ENCODE measurements around the gene PIGU. TPM values are rescaled to one million over a fixed set of nuclear protein-coding genes. Genes with fewer than 3 reads are reported as not detected.

Gene PIGU
- polyA plus RNA-seq, 3 donors: 5.8 to 11.3 (median 10.9) TPM

- H3K79me2 ChIP-seq (ENCODE audit: insufficient read depth, low read length): no peaks in the 10 kb centered on the region
- H3K27me3 Mint-ChIP-seq (ENCODE audit: low read depth in 3 of 3): no peaks in the 10 kb centered on the region
- H3K27me3 ChIP-seq (ENCODE audit: control insufficient read depth in 2 of 2, insufficient read depth in 2 of 2, low read length in 2 of 2): no peaks in the 10 kb centered on the region
- no peak overlapping the region for H3K4me3 Mint-ChIP-seq
- H3K4me1 ChIP-seq (ENCODE audit: control insufficient read depth in 1 of 2, insufficient read depth in 2 of 2, low read length in 2 of 2): peaks cover 10 to 12% of the 10 kb centered on the region in 2 donors
- DNase-seq: no peak
- intact Hi-C loops (cut with micrococcal nuclease): no loop called here
- no peak overlapping the region for H3K9ac ChIP-seq (ENCODE audit: insufficient read depth, low read length, poor library complexity, severe bottlenecking)
- peaks cover 19% of the 10 kb centered on the region for H3K4me1 Mint-ChIP-seq
- H3K27ac Mint-ChIP-seq: peak overlapping the region in 2 of 7 donors; percentile 15 to 26
- no peaks in the 10 kb centered on the region for H3K9me3 ChIP-seq (replicated peaks in 1 of 2; ENCODE audit: control insufficient read depth in 1 of 2, insufficient read depth in 1 of 2, low read length in 2 of 2)
- TF ChIP-seq, protein P1, sequence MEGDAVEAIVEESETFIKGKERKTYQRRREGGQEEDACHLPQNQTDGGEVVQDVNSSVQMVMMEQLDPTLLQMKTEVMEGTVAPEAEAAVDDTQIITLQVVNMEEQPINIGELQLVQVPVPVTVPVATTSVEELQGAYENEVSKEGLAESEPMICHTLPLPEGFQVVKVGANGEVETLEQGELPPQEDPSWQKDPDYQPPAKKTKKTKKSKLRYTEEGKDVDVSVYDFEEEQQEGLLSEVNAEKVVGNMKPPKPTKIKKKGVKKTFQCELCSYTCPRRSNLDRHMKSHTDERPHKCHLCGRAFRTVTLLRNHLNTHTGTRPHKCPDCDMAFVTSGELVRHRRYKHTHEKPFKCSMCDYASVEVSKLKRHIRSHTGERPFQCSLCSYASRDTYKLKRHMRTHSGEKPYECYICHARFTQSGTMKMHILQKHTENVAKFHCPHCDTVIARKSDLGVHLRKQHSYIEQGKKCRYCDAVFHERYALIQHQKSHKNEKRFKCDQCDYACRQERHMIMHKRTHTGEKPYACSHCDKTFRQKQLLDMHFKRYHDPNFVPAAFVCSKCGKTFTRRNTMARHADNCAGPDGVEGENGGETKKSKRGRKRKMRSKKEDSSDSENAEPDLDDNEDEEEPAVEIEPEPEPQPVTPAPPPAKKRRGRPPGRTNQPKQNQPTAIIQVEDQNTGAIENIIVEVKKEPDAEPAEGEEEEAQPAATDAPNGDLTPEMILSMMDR (IDR thresholded peaks at IDR 0.05): no peak
- no peak overlapping the region for H3K4me2 ChIP-seq (replicated peaks; ENCODE audit: extremely low read depth, low read length, poor library complexity, severe bottlenecking)
- no peak overlapping the region for H3K27ac ChIP-seq (ENCODE audit: low read depth in 1 of 2, low read length in 2 of 2)
- no peaks in the 10 kb centered on the region for H4K20me1 ChIP-seq (ENCODE audit: insufficient read depth, low read length)
- no peaks in the 10 kb centered on the region for H3K9me3 Mint-ChIP-seq
- H3K4me3 ChIP-seq (replicated peaks in 1 of 3; ENCODE audit: low read depth in 2 of 3, low read length in 3 of 3): no peak overlapping the region
- no peak overlapping the region for H2AFZ ChIP-seq (ENCODE audit: insufficient read depth, low read depth, low read length, poor library complexity, severe bottlenecking)
- H3K36me3 Mint-ChIP-seq: peaks cover 24 to 26% of the 10 kb centered on the region in 2 donors
- H3K36me3 ChIP-seq (replicated peaks in 1 of 2; ENCODE audit: control insufficient read depth in 1 of 2, insufficient read depth in 2 of 2, low read length in 2 of 2): peaks cover 9 to 24% of the 10 kb centered on the region in 2 donors
- 95% methylated on average over 4 of the region's 5 CpGs for WGBS (ENCODE audit: insufficient coverage)
Measured at GRCh38 chr20:34574426-34574825, 102.5 kb downstream of the PIGU start.

DNA sequence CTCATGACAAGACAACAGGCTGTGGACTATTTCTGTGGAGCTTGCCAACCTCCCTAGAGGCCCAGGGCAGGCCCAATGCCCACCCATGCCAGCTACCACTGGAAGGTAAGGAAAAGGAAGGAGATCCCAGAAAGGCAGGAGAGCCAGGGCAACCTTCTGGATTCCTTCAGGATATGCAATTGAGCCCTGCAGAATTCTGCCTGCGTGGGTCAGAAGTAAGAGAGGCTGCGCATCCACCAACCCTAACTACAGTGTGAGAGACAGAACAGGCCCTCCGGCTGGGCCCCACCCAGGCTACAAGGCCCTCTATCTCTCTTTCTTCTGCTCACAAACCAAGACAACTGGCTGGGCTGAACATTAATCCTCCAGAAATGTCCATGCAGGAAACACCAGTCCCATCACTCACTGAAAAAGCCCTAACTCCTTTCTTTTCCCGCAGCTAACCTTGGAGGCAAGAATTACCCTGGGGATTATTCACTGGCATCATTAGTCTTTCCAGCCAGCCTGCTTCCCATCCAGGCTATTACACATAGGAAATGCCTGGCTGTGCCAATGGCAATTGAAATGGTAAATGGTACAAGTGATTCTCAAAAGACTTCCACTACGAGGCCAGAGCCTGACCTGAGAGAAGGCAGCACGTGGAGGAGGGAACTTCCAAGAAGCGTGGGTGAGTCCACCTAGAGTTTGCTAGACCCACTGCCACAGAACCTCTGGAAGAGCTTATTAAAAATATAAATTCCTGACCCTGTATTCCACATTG is 103.2 kb downstream of the PIGU start:
- no peaks in the 10 kb centered on the region for H3K79me2 ChIP-seq (ENCODE audit: insufficient read depth, low read length)
- H3K4me3 ChIP-seq (replicated peaks in 1 of 3; ENCODE audit: low read depth in 2 of 3, low read length in 3 of 3): no peak overlapping the region
- WGBS (ENCODE audit: insufficient coverage): 100% methylated on average over 3 of the region's 7 CpGs
- no peak overlapping the region for H3K27ac ChIP-seq (ENCODE audit: low read depth in 1 of 2, low read length in 2 of 2)
- no peaks in the 10 kb centered on the region for H3K9me3 ChIP-seq (replicated peaks in 1 of 2; ENCODE audit: control insufficient read depth in 1 of 2, insufficient read depth in 1 of 2, low read length in 2 of 2)
- no peaks in the 10 kb centered on the region for H4K20me1 ChIP-seq (ENCODE audit: insufficient read depth, low read length)
- no peak overlapping the region for H3K9ac ChIP-seq (ENCODE audit: insufficient read depth, low read length, poor library complexity, severe bottlenecking)
- peaks cover 24 to 27% of the 10 kb centered on the region in 2 donors for H3K36me3 Mint-ChIP-seq
- H3K4me3 Mint-ChIP-seq: no peak overlapping the region
- H3K9me3 Mint-ChIP-seq: no peaks in the 10 kb centered on the region
- peaks cover 9 to 21% of the 10 kb centered on the region in 2 donors for H3K36me3 ChIP-seq (replicated peaks in 1 of 2; ENCODE audit: control insufficient read depth in 1 of 2, insufficient read depth in 2 of 2, low read length in 2 of 2)
- peaks cover 10 to 12% of the 10 kb centered on the region in 2 donors for H3K4me1 ChIP-seq (ENCODE audit: control insufficient read depth in 1 of 2, insufficient read depth in 2 of 2, low read length in 2 of 2)
- H2AFZ ChIP-seq (ENCODE audit: insufficient read depth, low read depth, low read length, poor library complexity, severe bottlenecking): no peak overlapping the region
- H3K4me2 ChIP-seq (replicated peaks; ENCODE audit: extremely low read depth, low read length, poor library complexity, severe bottlenecking): no peak overlapping the region
- H3K27me3 ChIP-seq (ENCODE audit: control insufficient read depth in 2 of 2, insufficient read depth in 2 of 2, low read length in 2 of 2): no peaks in the 10 kb centered on the region
- DNase-seq: no peak
- intact Hi-C loops (cut with micrococcal nuclease): no loop called here
- peaks cover 19% of the 10 kb centered on the region for H3K4me1 Mint-ChIP-seq
- H3K27me3 Mint-ChIP-seq (ENCODE audit: low read depth in 3 of 3): no peaks in the 10 kb centered on the region
- H3K27ac Mint-ChIP-seq: no peak overlapping the region
- TF ChIP-seq, protein P1 (IDR thresholded peaks at IDR 0.05): no peak
